ENCODE results near the gene XCL1.
"Not testable (repeated sequence)": the region's sequence is repeated elsewhere in the genome, so short reads cannot be mapped to it uniquely, and the experiment has no call there.

XCL1 gene

GRCh38 chr1:168546553-168546895 lies 29.9 kb upstream of the XCL1 start:
- H2BK12ac ChIP-seq (ENCODE audit: low read length); H4K12ac ChIP-seq (ENCODE audit: low read depth, low read length); H3K4me2 ChIP-seq (ENCODE audit: low read length); H3K79me1 ChIP-seq (ENCODE audit: low read length); H2AFZ ChIP-seq (ENCODE audit: insufficient read depth, low read length, poor library complexity); H4K91ac ChIP-seq (ENCODE audit: low read depth, low read length); H3K4me3 ChIP-seq (ENCODE audit: low read depth, low read length); H3K27me3 ChIP-seq (ENCODE audit: insufficient read depth, low read length); H4K8ac ChIP-seq (ENCODE audit: low read depth, low read length); H3K18ac ChIP-seq (ENCODE audit: low read length); H3K27ac ChIP-seq (ENCODE audit: low read depth, low read length); H2BK5ac ChIP-seq (ENCODE audit: low read depth, low read length, poor library complexity); DNase-seq; H3K23ac ChIP-seq (ENCODE audit: low read length); H3K9me3 ChIP-seq (ENCODE audit: insufficient read depth, low read depth, low read length); H3K4me1 ChIP-seq (ENCODE audit: control insufficient read depth in 1 of 2, insufficient read depth in 2 of 2, low read length in 2 of 2); H3K4ac ChIP-seq (ENCODE audit: low read depth, low read length); H3K79me2 ChIP-seq (ENCODE audit: control insufficient read depth, insufficient read depth, low read length, poor library complexity); H3K36me3 ChIP-seq (ENCODE audit: control insufficient read depth in 1 of 2, insufficient read depth in 2 of 2, low read length in 2 of 2); H2AK5ac ChIP-seq (ENCODE audit: low read length); H2BK120ac ChIP-seq (ENCODE audit: insufficient read depth, low read length, poor library complexity); H3K14ac ChIP-seq (ENCODE audit: low read length); H3K9ac ChIP-seq (ENCODE audit: low read length): not testable (repeated sequence)
- WGBS (ENCODE audit: extremely low coverage, insufficient coverage, insufficient read length), result no CpG with 5 or more reads among the region's 3 CpGs

- Histone ChIP-seq H2BK12ac (ENCODE audit: low read length) (no peak overlapping the region), H2BK5ac (ENCODE audit: low read depth, low read length, poor library complexity) (no peak overlapping the region), H3K14ac (ENCODE audit: low read length) (no peak overlapping the region), H3K9ac (ENCODE audit: low read length) (no peak overlapping the region), H3K4me2 (ENCODE audit: low read length) (no peak overlapping the region), H4K12ac (ENCODE audit: low read depth, low read length) (no peak overlapping the region), H3K79me2 (ENCODE audit: control insufficient read depth, insufficient read depth, low read length, poor library complexity) (no peaks in the 10 kb centered on the region), H3K27me3 (ENCODE audit: insufficient read depth, low read length) (no peaks in the 10 kb centered on the region), H3K36me3 (ENCODE audit: control insufficient read depth in 1 of 2, insufficient read depth in 2 of 2, low read length in 2 of 2) (no peaks in the 10 kb centered on the region), H3K18ac (ENCODE audit: low read length) (no peak overlapping the region), H2BK120ac (ENCODE audit: insufficient read depth, low read length, poor library complexity) (no peak overlapping the region), H3K23ac (ENCODE audit: low read length) (no peak overlapping the region), H4K8ac (ENCODE audit: low read depth, low read length) (no peak overlapping the region), H4K91ac (ENCODE audit: low read depth, low read length) (no peak overlapping the region), H2AFZ (ENCODE audit: insufficient read depth, low read length, poor library complexity) (no peak overlapping the region), H3K9me3 (ENCODE audit: insufficient read depth, low read depth, low read length) (no peaks in the 10 kb centered on the region), H3K4me3 (ENCODE audit: low read depth, low read length) (no peak overlapping the region), H3K4ac (ENCODE audit: low read depth, low read length) (no peak overlapping the region), H3K27ac (ENCODE audit: low read depth, low read length) (no peak overlapping the region), H3K4me1 (ENCODE audit: control insufficient read depth in 1 of 2, insufficient read depth in 2 of 2, low read length in 2 of 2) (no peaks in the 10 kb centered on the region), H2AK5ac (ENCODE audit: low read length) (no peak overlapping the region), H3K79me1 (ENCODE audit: low read length) (no peaks in the 10 kb centered on the region)
- DNase-seq, result peak in 1 of 2 donors; percentile 75
- no CpG with 5 or more reads among the region's 1 CpG for WGBS (ENCODE audit: extremely low coverage, insufficient coverage, insufficient read length)
Measured at GRCh38 chr1:168550971-168551370, 25.4 kb upstream of the XCL1 start.

- H3K4me1 ChIP-seq (ENCODE audit: control insufficient read depth in 1 of 2, insufficient read depth in 2 of 2, low read length in 2 of 2), result no peaks in the 10 kb centered on the region
- H2BK12ac ChIP-seq (ENCODE audit: low read length), result no peak overlapping the region
- WGBS (ENCODE audit: extremely low coverage, insufficient coverage, insufficient read length), result no CpG with 5 or more reads among the region's 4 CpGs
- H2BK5ac ChIP-seq (ENCODE audit: low read depth, low read length, poor library complexity), result no peak overlapping the region
- H3K36me3 ChIP-seq (ENCODE audit: control insufficient read depth in 1 of 2, insufficient read depth in 2 of 2, low read length in 2 of 2), result no peaks in the 10 kb centered on the region
- no peak overlapping the region for H3K9ac ChIP-seq (ENCODE audit: low read length)
- no peak overlapping the region for H2AK5ac ChIP-seq (ENCODE audit: low read length)
- no peak overlapping the region for H3K4ac ChIP-seq (ENCODE audit: low read depth, low read length)
- H3K4me2 ChIP-seq (ENCODE audit: low read length), result no peak overlapping the region
- no peak overlapping the region for H4K91ac ChIP-seq (ENCODE audit: low read depth, low read length)
- H3K79me1 ChIP-seq (ENCODE audit: low read length), result no peaks in the 10 kb centered on the region
- DNase-seq, result peak in 1 of 2 donors; percentile 2
- no peak overlapping the region for H4K8ac ChIP-seq (ENCODE audit: low read depth, low read length)
- no peak overlapping the region for H3K18ac ChIP-seq (ENCODE audit: low read length)
- H2AFZ ChIP-seq (ENCODE audit: insufficient read depth, low read length, poor library complexity), result no peak overlapping the region
- no peak overlapping the region for H3K27ac ChIP-seq (ENCODE audit: low read depth, low read length)
- H3K27me3 ChIP-seq (ENCODE audit: insufficient read depth, low read length), result no peaks in the 10 kb centered on the region
- no peak overlapping the region for H3K14ac ChIP-seq (ENCODE audit: low read length)
- no peak overlapping the region for H4K12ac ChIP-seq (ENCODE audit: low read depth, low read length)
- no peaks in the 10 kb centered on the region for H3K79me2 ChIP-seq (ENCODE audit: control insufficient read depth, insufficient read depth, low read length, poor library complexity)
- no peak overlapping the region for H2BK120ac ChIP-seq (ENCODE audit: insufficient read depth, low read length, poor library complexity)
- no peak overlapping the region for H3K23ac ChIP-seq (ENCODE audit: low read length)
- no peaks in the 10 kb centered on the region for H3K9me3 ChIP-seq (ENCODE audit: insufficient read depth, low read depth, low read length)
- no peak overlapping the region for H3K4me3 ChIP-seq (ENCODE audit: low read depth, low read length)
Measured at GRCh38 chr1:168551688-168552087, 24.7 kb upstream of the XCL1 start.

- no CpG with 5 or more reads among the region's 6 CpGs for WGBS (ENCODE audit: extremely low coverage, insufficient coverage, insufficient read length)
Measured at GRCh38 chr1:168552961-168553360, 23.4 kb upstream of the XCL1 start.

More at GRCh38 chr1:168552961-168553360, 23.4 kb upstream of the XCL1 start:
- H3K9me3 ChIP-seq (ENCODE audit: insufficient read depth, low read depth, low read length), result no peaks in the 10 kb centered on the region
- H3K4me1 ChIP-seq (ENCODE audit: control insufficient read depth in 1 of 2, insufficient read depth in 2 of 2, low read length in 2 of 2), result no peaks in the 10 kb centered on the region
- no peak overlapping the region for H4K91ac ChIP-seq (ENCODE audit: low read depth, low read length)
- H3K27me3 ChIP-seq (ENCODE audit: insufficient read depth, low read length), result no peaks in the 10 kb centered on the region
- no peak overlapping the region for H2AFZ ChIP-seq (ENCODE audit: insufficient read depth, low read length, poor library complexity)
- no peak overlapping the region for H4K8ac ChIP-seq (ENCODE audit: low read depth, low read length)
- H2BK12ac ChIP-seq (ENCODE audit: low read length), result no peak overlapping the region
- H3K79me1 ChIP-seq (ENCODE audit: low read length), result no peaks in the 10 kb centered on the region
- H2BK5ac ChIP-seq (ENCODE audit: low read depth, low read length, poor library complexity), result no peak overlapping the region
- no peak overlapping the region for H2AK5ac ChIP-seq (ENCODE audit: low read length)
- no peak overlapping the region for H3K18ac ChIP-seq (ENCODE audit: low read length)
- H3K9ac ChIP-seq (ENCODE audit: low read length), result no peak overlapping the region
- no peak overlapping the region for H2BK120ac ChIP-seq (ENCODE audit: insufficient read depth, low read length, poor library complexity)
- H3K36me3 ChIP-seq (ENCODE audit: control insufficient read depth in 1 of 2, insufficient read depth in 2 of 2, low read length in 2 of 2), result no peaks in the 10 kb centered on the region
- H3K4ac ChIP-seq (ENCODE audit: low read depth, low read length), result no peak overlapping the region
- H3K14ac ChIP-seq (ENCODE audit: low read length), result no peak overlapping the region
- H3K27ac ChIP-seq (ENCODE audit: low read depth, low read length), result no peak overlapping the region
- no peak overlapping the region for H3K4me2 ChIP-seq (ENCODE audit: low read length)
- H4K12ac ChIP-seq (ENCODE audit: low read depth, low read length), result no peak overlapping the region
- H3K4me3 ChIP-seq (ENCODE audit: low read depth, low read length), result no peak overlapping the region
- DNase-seq, result peak in 1 of 2 donors; percentile 26
- H3K23ac ChIP-seq (ENCODE audit: low read length), result no peak overlapping the region
- no peaks in the 10 kb centered on the region for H3K79me2 ChIP-seq (ENCODE audit: control insufficient read depth, insufficient read depth, low read length, poor library complexity)

Data from trophoblast cell (in vitro differentiated cells and primary cell).